G401 (cell line): ENCODE data around the gene ADAMTS16. TPM values are rescaled to one million over a fixed set of nuclear protein-coding genes. Genes with fewer than 3 reads are reported as not detected.
A peak's percentile ranks its signal among the peaks of the same experiment; 100 is the strongest.

Source experiments
- DNase-seq: peaks from one replicate; pipeline ENCODE4 v3.0.0-alpha.2; 2015; ENCODE audit warnings: low spot score
- in situ Hi-C: cut with HindIII; loops from 2 replicates; pipeline ENCODE4 v1.10.0; 2016; ENCODE audit warnings: low sequenced_read_pairs, mixed read lengths
- total RNA-seq: library from RNA; depleted of rRNA; stranded (reverse); fragments of >200 nt; shearing (Covaris generic); gene quantifications from 2 replicates; pipeline ENCODE4 v1.2.3, GENCODE V29; 2014

ADAMTS16 gene
- total RNA-seq, 1 experiment from 2014 or later: not detected

DNA sequence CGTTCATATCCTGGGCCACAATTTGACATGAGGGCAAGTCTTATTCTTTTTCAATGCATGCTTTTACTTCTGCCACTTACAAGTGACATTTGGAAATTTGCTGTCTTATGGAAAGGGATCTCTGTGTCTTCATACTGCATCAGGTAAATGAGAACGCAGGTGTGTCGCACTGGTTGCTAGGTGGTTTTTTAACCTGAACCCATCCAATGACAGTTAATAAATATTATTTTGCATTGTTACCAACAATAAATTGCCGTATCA lies 1.1 kb downstream of the ADAMTS16 start:
- in situ Hi-C loops: no loop called here
- DNase-seq: peak; percentile 69

DNA sequence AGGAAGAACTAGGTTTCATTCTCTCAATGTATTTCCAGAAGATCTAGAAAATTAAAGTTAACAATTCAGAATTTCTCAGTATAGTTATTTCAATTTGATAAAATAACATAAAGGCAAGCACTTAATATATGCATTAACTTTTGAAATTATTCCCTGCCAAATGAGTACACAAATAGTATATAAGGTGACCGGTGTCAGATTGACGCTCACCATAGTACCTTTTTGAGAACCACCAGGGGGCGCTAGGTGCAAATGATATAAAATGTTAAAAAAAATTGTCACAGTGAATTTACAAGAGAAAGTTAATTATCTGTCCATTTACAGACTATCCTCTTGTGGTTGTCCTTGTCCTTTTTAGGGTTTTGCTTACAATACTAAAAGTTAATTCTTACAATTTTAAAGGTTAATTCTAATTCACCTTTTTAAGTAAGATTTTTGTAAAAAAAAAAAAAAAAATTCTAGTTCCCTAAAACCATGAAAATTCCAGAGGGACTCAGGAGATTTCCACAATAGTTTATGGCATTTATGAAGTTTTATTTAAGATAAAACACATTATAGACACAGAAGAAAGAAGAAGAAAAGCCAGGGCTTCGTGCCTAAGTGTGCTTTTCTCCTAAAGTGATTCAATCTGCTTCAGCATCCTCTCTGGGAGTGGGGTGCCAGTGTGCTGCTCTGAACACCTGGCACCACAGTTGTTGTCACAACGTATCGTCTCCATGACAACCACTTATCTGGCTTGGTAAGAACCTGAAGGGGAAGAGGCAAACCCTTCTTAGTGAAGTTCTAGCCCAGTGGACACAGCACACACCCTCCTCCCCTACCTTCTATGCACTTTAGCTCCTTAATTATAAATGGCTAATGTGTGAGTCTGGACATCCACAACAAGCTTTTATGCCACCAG lies 1.7 kb downstream of the ADAMTS16 start:
- DNase-seq: peak; percentile 89
- in situ Hi-C loops: no loop called here

DNA sequence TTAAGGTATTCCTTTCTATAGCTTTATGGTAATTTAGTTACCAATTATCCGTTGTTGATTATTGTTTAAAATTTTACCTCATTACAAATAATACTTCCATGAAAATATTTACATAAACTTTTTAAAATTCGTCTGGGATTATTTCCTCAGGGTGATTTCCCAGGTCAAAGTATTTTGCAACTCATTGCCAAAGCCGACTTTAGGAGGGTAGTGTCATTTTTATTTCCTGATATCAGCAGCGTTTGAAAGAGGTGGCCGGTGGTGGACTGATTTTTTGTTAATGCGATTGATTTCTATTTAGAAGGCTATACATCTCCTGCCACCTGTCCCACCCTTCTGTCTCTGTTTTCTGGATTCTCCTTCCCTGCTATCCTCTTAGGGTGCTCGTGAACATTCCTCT lies 4.3 kb downstream of the ADAMTS16 start:
- in situ Hi-C loops: no loop called here
- no peak for DNase-seq

- in situ Hi-C loops: no loop called here
Measured at GRCh38 chr5:5145651-5146529, 5.8 kb downstream of the ADAMTS16 start.

DNA sequence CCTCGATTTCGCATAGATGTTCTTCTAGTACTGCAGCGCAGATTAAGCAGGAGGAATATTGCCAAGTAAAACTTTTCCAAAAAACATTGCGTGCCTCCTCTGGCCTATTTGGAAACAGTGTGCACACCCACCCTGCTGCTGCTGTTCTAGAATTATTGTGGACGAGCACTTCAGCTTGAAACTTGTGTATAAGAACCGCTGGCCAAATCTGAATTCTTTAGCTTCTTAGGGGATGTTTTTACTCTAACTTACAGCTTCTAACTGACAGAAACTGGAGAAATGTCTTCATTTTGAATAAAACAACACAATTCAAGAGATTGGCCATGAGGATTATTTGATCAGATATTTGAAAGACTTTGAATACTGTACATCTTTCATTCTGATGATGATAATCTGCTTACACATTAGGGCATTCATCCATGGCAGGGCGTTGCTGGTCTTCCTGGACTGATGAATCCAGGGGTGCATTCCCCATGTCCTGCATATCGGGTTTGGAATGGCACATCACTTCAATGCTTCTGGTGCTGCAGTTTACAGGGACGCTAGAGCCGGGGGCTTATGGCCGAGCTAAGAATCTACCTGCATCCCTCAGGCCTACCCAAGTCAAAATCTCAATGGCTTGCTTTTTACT lies 6.5 kb downstream of the ADAMTS16 start:
- DNase-seq: no peak
- in situ Hi-C loops: no loop called here

More at GRCh38 chr5:5145651-5146529, 5.8 kb downstream of the ADAMTS16 start:
- DNase-seq: no peak

DNA sequence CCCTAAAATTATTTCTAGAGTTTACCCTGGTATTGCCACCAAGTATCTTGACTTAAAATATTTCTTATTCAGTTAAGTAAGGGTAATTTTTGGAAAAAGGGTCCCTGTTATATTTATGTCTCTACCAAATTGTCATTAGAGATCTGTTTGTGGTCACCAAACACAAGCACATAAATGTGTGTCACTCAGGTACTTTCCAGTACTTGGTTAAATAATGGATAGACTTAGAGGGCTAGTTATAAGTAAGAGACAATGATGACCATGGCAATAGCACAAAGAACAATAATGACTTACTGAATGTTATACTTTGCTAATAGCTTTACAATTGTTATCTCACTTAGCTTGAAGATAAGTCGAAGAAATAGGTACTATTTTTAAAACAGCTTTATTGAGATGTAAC lies 9.0 kb downstream of the ADAMTS16 start:
- in situ Hi-C loops: no loop called here
- no peak for DNase-seq

DNA sequence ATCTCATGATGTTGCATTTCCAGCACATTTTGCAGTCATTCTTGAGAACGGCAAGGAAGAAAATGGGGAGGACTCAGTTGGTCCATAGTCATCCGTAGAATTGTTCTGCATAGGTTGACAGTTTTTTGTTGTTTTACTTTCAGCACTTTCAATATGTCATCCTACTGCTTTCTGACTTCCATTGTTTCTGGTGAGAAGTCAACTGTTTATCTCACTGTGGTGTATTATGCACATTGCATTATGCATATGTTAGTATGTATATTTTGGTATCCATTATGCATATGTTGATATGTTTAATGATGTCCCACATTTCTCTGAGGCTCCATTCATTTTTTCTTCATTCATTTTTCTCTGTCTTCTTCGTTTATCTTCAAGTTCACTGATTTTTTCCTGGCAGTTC lies 10.5 kb downstream of the ADAMTS16 start:
- in situ Hi-C loops: no loop called here
- no peak for DNase-seq

DNA sequence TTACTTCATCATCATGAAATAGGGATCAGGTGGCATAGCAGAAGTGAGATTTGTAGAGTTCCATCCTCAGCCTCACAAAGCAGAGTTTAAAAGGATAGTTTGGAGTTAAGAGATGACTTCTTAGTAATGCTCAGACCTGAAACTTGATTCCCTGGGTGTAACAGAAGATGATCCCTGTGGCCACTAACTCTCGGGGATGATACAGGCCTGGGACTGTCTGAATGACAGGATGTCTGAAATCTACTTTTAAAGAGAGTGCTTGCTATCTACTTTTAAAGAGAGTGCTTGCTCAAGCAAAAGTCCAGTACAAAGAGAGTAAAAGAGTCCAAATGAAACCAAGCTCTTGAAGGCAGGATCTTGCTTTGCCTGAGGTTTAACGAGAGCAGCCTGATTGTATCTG lies 14.6 kb downstream of the ADAMTS16 start:
- in situ Hi-C loops: no loop called here
- DNase-seq: no peak

DNA sequence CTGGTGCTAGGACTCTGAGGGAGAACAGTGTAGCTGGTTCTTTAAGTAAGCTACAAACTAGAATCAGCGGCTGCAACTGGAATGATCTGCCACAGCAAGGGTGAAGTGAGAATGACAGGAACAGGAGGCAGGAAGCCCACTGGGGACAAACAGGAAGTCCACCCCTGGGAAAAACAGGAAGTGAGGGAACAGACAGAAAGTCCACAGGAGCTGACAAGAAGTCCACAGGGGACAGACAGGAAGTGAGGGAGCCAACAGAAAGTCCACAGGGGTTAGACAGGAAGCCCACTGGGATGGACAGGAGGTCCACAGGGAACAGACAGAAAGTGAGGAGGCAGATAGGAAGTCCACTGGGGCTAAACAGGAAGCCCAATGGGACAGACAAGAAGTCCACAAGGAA lies 15.5 kb downstream of the ADAMTS16 start:
- in situ Hi-C loops: no loop called here
- DNase-seq: no peak

- in situ Hi-C loops: no loop called here
- DNase-seq: no peak
Measured at GRCh38 chr5:5156471-5157082, 16.4 kb downstream of the ADAMTS16 start.

- DNase-seq: no peak
Measured at GRCh38 chr5:5158472-5158895, 18.4 kb downstream of the ADAMTS16 start.

DNA sequence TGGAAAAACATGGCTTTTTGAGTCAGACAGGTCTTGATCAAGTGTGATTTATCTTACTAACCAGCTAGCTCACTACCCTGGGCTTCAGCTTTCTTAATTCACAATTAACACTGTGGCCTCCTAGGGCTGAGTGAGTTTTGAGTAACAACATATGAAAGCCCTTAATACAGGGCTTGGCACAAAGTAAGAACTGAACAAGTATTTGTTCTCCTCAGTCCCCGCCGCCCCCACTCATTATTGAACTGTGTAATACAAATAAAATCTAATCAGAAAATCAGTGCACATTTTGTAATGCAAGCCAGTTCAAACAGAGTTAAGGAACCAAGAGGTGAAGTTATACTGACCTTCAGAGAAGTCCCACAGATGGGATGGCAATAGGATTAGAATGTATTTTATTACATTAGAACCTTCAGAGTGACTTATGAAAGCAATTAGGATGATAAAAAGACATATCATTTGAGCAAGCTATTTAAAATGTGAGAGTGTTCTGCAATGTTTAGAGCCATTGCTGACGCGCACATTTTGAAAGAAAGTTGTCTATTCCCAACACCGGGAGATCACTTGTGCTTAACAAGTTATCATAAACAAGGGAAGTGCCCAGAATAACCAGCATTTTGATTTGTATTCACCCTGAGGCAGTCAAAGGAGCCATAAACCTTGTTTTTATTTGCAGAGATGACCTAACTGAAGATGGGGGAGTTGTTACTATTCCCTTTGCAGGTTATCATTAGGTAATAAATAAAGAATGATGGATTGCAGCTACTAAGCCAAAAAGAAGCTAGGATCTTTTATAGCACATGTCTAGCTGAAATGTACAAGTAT lies 19.4 kb downstream of the ADAMTS16 start:
- in situ Hi-C loops: no loop called here
- no peak for DNase-seq

More at GRCh38 chr5:5158472-5158895, 18.4 kb downstream of the ADAMTS16 start:
- in situ Hi-C loops: no loop called here

DNA sequence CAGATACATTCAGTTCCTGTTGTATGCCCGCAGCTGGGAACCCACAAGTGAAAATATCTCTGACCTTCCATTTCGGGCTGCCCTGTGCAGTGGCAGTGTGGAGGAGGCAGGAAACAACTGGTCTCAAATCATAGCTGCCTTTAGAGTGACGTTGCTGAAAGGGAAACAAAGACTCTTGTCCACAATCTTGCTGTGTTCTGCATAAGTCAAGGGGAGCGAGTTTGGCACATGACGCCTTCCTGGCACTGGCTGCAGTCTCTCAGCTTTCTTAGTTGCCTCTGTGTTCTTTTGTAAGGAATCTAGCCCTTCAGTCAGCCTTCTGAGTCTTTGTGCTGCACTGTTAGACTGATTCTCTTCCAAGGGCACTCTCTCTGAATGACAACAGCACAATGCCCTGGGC lies 24.0 kb downstream of the ADAMTS16 start:
- no peak for DNase-seq
- in situ Hi-C loops: no loop called here

GRCh38 chr5:5165541-5166002 lies 25.4 kb downstream of the ADAMTS16 start:
- peak; percentile 47 for DNase-seq
- in situ Hi-C loops: no loop called here

- no peak for DNase-seq
- in situ Hi-C loops: no loop called here
Measured at GRCh38 chr5:5169466-5169865, 29.3 kb downstream of the ADAMTS16 start.

DNA sequence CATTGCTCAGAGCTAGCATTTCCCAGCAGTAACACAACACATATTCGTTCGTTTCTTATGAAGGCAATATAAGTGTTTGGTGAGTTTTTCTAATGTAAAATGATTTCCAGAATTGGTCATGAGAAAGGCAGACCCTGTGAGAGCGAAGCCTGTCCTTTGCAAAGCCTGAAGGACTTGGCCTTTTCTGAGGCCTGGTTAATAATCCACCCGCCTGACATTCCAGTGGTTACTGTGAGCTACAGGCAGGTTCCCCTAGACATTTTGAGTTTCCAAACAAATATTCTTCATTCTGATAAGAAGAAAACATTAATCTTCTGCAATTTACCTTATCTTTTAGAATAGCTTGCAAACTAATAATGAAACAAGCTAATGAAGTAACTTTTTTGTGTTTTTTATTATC lies 38.0 kb downstream of the ADAMTS16 start:
- no peak for DNase-seq
- in situ Hi-C loops: no loop called here

- no peak for DNase-seq
- in situ Hi-C loops: no loop called here
Measured at GRCh38 chr5:5178580-5178979, 38.5 kb downstream of the ADAMTS16 start.

DNA sequence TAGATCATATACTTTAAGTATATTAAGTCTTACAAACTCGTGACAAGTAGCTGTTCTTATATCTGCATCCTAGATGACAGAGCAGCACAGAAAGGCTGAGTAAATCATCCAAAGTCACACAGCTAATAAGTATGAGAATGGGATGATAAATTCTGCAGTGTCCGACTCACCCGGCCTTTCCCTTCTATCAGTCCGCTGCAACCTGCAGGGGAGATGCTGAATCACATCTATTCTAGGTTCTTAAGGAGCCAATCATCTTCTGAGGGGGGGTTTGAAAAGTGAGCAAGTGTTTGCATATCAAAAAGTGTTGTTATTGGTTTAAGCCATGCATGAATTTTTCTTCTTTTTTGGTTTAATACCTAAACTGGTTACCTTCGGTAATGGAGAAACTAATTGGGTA lies 38.9 kb downstream of the ADAMTS16 start:
- in situ Hi-C loops: no loop called here
- no peak for DNase-seq

DNA sequence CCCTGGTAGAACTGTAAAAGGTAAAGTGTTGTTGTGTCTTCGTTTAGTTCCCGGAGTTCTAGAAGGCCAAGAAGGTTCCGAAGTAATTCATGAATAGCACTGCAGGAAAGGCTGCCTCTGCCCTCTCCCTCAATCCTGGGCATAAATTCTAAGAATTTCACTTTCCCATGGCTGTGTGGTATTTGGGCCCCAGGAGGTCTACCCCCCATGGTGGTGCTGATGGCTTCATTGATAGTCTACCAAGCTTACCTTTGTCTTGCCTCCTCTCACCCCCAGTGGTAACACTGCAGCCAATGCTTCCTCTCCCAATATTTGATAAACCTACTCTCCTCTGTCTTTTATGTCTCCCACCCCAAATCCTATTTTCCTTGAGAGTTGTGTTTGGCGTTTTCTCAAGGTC lies 39.5 kb downstream of the ADAMTS16 start:
- in situ Hi-C loops: no loop called here
- no peak for DNase-seq
